D721Med (cell line): ENCODE measurements around the gene ZNF180.
A peak's percentile ranks its signal among the peaks of the same experiment; 100 is the strongest.
"Not testable (repeated sequence)": the region's sequence is repeated elsewhere in the genome, so short reads cannot be mapped to it uniquely, and the experiment has no call there.

Experiments used
- DNase-seq: peaks from one replicate; pipeline ENCODE4 v3.0.0; 2011; ENCODE audit warnings: low spot score; ENCODE audit not compliant: insufficient read length
- FAIRE-seq: peaks from 2 replicates; lab custom pipeline; 2011; peaks lifted over from hg19 to GRCh38; lab: Jason Lieb, UNC
- TF ChIP-seq, protein P1 (sequence below): IDR thresholded peaks from 2 replicates; pipeline ENCODE4 v1.5.1; 2012; ENCODE audit warnings: mild to moderate bottlenecking, control low read depth; ENCODE audit not compliant: insufficient read depth; ENCODE audit errors: missing control alignments

The ZNF180 gene

DNA sequence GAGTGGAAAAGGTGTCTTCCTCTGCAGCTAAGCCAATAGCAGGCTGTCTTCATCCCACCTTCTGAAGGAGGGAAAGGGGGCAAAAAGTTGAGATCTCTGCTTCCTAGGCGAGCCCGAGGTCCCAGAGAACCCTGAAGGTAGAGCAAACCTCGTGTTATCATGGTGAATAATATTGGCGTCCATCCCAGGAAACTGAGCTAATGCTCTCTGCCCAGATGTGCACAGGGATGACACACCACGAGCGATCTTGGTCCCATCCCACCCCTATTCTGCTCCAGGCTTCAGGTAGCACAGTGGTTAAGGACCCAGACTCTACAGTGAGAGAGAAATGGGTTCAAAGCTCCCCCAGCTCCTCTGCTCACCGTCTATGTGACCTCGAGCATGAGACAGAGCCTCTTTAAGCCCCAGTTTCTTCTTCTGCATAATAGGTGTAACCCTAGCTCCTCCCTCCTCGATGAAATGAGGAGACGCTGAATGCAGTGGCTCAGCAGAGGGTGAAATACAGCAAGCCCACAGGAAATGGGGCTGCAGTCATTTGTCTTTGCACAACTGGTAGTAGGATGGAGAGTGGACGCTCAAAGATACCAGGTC is 39.0 kb upstream of the ZNF180 start:
- FAIRE-seq = no peak
- DNase-seq = no peak
- TF ChIP-seq, protein P1, sequence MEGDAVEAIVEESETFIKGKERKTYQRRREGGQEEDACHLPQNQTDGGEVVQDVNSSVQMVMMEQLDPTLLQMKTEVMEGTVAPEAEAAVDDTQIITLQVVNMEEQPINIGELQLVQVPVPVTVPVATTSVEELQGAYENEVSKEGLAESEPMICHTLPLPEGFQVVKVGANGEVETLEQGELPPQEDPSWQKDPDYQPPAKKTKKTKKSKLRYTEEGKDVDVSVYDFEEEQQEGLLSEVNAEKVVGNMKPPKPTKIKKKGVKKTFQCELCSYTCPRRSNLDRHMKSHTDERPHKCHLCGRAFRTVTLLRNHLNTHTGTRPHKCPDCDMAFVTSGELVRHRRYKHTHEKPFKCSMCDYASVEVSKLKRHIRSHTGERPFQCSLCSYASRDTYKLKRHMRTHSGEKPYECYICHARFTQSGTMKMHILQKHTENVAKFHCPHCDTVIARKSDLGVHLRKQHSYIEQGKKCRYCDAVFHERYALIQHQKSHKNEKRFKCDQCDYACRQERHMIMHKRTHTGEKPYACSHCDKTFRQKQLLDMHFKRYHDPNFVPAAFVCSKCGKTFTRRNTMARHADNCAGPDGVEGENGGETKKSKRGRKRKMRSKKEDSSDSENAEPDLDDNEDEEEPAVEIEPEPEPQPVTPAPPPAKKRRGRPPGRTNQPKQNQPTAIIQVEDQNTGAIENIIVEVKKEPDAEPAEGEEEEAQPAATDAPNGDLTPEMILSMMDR = no peak

DNA sequence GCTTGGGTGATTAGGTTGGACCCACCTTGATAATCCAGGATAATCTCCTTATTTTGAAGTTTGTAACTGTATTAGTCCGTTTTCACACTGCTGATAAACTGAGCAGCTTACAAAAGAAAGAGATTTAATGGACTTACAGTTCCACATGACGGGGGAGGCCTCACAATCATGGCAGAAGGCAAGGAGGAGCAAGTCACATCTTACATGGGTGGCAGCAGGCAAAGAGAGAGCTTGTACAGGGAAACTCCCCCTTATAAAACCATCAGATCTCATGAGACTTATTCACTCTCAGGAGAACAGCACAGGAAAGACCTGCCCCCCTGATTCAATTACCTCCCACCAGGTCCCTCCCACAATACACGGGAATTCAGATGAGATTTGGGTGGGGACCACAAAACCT is 35.0 kb upstream of the ZNF180 start:
- FAIRE-seq = peak; percentile 67
- DNase-seq = not testable (repeated sequence)

DNA sequence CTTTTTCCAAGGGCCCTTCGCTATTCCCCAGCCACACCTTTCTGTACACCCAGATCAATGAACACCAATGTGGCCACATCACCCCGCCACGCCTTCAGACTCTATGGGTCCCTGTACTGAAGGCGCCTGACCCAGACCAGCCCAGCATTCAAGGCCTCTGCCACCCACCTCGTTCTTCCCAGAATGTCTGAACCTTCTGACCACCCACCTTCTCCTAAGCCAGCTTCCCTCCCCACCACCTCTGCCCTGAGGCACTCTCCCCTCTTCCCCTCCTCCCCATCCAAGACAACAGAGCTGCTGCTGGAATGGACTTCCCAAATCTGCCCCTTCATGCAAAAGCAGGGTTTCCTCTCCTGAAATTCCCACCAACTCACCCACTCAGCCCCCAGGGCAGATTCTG is 32.5 kb upstream of the ZNF180 start:
- no peak for FAIRE-seq
- TF ChIP-seq, protein P1 = no peak

DNA sequence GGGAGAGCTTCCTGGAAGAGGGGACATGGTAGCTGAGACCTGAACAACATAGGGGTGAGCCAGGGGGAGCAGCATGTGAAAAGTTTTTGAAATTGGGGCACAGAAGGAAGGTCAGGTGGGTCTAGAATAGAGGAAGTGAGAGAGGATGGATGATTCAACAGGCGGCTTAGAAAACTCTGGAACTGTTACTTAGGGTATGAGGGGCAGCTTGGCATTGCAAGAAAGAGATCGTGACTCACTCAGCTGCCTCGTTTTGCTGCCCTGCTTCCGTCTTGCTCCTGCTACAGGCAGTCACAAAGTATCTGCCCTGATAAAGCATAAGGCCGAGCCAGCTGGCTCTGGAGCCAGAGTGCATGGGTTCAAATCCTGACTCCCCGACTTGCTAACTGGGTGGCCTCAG is 30.5 kb upstream of the ZNF180 start:
- FAIRE-seq (no peak), DNase-seq (no peak)
- TF ChIP-seq, protein P1 = no peak

More for the DNA sequence above, 32.5 kb upstream of the ZNF180 start:
- no peak for DNase-seq

DNA sequence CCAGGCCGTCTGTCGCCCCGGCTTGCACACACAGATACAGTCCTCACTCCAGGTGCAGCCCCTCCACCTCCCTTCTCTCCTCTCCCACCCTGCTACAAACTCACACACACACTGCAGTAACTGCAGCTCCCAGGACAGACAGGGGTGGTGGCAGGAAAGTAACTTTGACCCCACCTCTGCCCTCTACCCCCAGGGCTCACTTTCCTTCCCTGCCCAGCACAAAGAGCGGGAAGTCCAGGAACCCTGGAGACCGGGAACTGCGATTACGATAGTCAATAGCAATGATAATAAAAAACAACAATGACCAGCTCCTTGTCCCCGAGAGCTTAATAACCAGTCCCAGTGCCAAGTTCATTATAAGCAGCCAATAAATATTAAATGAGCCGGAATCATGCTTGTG is 29.2 kb upstream of the ZNF180 start, which contains the start of gene CEACAM20:
TSS of gene CEACAM20 (minus strand) at position 140 of the 400 bp plus-strand sequence. CDS start 166 bp downstream, outside the sequence.
- FAIRE-seq (no peak), DNase-seq (no peak)
- TF ChIP-seq, protein P1 = no peak

DNA sequence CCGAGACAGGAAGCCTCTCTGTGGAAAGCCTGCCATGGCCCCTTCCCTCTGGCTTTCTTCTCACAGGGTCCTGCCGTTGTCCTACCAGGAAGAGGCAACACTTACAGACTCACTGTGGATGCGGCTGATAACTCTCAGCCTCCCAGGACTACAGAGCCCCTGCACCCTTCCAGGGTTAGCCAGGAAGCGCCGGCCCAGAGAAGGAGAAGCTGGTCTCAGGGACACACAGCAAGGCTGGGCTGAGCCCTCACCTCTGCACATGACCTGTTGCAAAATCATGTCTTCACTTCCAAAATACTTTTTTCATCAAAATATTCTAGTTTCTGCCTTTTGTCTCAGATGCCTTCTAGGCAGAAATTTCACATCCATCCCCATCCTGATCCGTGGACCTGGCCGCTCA is 27.2 kb upstream of the ZNF180 start:
- TF ChIP-seq, protein P1 = no peak
- no peak for FAIRE-seq
- no peak for DNase-seq

DNA sequence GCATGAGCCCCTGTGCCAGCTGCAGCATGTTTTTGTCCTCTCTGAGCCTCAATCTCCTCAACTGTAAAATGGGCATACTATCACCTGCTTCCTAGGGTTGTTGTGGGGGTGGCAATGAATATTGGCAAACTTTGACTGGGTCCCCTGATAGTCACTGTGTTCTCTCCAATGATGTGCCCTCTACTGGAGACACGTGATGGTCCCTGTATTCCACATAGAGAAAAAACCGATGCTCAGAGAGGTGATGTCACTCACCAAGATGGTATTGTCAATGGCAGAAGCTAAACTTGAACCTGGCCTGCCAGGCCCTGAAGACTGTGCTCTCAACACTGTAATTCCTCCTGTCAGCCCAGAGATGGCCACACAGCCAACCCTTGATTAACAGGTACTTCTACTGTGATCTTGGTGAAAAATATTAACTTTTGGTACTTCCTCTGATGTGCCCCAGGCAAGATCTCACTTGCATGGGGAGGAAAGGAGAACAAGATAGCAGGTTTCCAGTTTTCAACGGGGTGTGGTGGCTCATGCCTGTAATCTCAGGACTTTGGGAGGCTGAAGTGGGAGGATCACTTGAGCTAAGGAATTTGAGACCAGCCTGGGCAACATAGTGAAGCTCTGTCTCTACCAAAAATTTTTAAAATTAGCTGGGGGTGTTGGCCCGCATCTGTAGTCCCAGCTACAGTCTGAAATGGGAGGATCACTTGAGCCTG is 25.6 kb upstream of the ZNF180 start:
- FAIRE-seq = no peak
- TF ChIP-seq, protein P1 = no peak

More for the DNA sequence above, 25.6 kb upstream of the ZNF180 start:
- DNase-seq = no peak
